Stimulated activated CD8-positive, alpha-beta memory T cell treated with anti-CD3 and anti-CD28 coated beads, Interleukin-7, amount 100 ng/mL, for 24 hours (primary cell): ENCODE data around the gene LMAN1L.

Experiments used
- DNase-seq: peaks from one replicate; pipeline ENCODE4 v3.0.0-alpha.2; 2020; ENCODE audit warnings: low read depth

Gene LMAN1L

GRCh38 chr15:74816624-74817369 is 4.2 kb downstream of the LMAN1L start:
- no peak for DNase-seq

DNA sequence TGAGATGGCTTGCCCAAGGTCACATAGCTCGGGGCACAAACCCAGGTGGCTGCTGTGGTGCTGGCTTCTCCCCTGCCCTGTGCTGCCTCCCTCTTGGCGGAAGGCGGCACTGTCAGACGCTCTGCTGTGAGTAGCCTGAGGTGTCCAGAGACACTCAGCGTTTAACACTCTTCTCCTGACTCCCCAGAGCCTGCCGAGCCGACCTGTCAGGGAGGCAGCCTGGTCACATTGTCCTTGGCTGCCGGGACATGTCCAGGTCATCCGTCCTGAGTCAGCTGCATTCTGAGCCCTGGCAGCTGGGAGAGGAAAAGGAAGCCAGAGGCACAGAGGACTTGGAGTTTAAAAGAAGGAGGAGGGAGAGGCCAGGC is 4.7 kb downstream of the LMAN1L start:
- no peak for DNase-seq

GRCh38 chr15:74820056-74820455 is 7.4 kb downstream of the LMAN1L start:
- DNase-seq = no peak

DNA sequence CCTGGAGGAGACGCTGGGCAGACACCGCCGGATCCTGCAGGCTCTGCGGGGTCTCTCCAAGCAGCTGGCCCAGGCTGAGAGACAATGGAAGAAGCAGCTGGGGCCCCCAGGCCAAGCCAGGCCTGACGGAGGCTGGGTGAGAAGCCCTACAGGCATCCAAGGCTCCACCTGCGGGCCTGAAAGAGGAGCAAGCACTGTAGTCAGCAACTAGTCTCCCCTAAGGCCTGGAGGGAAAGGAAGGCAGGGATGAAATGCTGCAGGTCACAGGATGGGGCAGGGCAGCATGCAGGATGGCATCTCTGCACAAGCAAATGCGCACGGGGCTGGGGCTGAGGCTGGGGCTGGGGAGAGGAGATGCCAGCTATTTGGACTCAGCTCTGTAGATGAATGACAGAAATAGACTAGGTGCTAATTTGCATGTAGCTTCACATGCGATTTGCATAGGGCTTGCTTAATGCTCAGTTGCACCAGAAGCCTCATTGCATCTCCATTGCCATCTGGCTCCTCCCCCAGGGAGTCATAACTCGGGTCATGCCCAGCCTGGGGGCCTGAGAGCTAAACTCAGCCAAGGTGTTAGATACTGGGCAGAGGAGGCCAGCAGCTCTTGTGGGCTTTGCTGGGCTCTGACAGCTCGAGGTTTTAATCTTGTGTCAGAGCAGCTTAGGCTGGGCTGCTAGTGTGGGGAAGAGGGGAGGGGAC is 8.6 kb downstream of the LMAN1L start:
- DNase-seq = no peak

GRCh38 chr15:74821790-74822158 is 9.1 kb downstream of the LMAN1L start:
- no peak for DNase-seq

- DNase-seq = no peak
Observed at GRCh38 chr15:74822233-74822632, 9.6 kb downstream of the LMAN1L start.

DNA sequence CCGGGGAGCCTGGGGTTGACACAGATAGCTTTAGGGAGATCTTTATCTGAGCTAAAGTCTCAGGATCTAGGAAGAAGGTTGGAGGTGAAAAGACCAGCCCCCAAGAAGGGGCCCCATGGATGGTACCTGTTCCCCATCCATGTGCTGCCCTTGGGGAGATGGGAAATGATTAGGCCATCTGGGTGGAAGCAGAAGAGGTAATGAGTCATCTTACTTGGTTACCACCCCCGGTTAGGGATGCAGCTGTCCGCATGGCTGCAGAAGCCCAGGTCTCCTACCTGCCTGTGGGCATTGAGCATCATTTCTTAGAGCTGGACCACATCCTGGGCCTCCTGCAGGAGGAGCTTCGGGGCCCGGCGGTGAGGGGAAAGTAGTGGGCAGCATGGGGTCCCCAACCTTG is 10.7 kb downstream of the LMAN1L start:
- DNase-seq = no peak

DNA sequence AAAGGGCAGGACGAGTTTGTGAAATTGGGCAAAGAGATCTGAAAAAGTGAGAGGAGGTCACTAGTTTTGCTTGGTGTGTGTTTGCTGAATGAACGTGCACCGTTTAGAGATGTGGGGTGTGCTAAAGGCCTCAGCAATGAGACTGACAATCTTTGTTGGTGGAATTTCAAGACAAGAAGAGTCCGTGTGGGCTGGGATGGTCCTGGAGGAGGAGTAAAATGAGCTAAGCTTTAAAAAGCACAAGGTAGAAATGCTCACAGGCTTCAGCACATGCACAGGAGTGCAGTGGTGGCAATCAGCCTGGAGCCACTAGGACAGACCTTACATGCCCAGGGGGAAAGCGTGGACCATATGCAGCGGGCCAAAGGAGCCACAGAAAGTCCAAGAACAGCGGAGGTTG is 12.3 kb downstream of the LMAN1L start:
- DNase-seq = no peak

GRCh38 chr15:74825866-74826265 is 13.2 kb downstream of the LMAN1L start:
- no peak for DNase-seq

- DNase-seq = no peak
Observed at GRCh38 chr15:74826364-74826819, 13.8 kb downstream of the LMAN1L start, which contains the start of gene CPLX3. CPLX3 (plus strand) TSS chr15:74826627; CDS start chr15:74826704, 77 bp downstream.

GRCh38 chr15:74826921-74827320 is 14.3 kb downstream of the LMAN1L start:
- DNase-seq = no peak

GRCh38 chr15:74827614-74828013 is 15.0 kb downstream of the LMAN1L start:
- no peak for DNase-seq

DNA sequence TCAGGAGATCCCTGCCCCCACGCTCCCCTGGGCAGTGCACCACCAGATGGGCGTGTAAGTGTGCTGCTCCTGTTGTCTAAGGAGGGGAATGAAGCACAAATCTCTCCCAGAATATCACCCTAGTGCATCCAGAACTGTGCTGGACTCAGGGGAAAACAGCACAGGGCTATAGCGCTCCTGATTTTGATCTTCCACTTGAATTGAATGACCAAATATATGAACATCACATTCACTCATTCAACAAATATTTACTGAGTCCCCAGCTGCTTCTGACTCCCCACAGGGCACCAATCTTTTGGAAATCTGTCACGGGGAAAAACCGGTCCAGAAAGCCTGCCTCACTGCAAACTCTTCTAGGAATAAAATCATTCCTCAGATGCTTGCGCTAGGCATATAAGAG is 16.2 kb downstream of the LMAN1L start:
- DNase-seq = no peak

DNA sequence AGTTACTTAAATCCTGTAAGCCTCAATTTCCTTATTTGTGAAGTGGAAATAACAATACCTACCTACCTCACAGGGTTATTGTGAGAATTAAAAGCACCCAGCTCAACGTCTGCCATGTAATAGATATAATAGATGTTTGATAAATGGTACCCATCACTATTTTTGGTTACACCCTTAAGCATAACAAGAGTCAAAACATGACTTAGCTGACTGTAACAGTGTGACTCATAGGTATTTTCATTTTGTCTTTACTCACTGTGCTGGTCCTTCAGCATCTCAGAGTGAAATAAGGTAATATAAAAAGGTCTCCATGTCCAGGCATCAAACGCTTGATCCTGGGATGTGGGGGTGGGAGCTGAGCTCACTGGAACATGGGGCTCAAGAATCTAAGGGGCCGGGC is 16.9 kb downstream of the LMAN1L start:
- DNase-seq = no peak

DNA sequence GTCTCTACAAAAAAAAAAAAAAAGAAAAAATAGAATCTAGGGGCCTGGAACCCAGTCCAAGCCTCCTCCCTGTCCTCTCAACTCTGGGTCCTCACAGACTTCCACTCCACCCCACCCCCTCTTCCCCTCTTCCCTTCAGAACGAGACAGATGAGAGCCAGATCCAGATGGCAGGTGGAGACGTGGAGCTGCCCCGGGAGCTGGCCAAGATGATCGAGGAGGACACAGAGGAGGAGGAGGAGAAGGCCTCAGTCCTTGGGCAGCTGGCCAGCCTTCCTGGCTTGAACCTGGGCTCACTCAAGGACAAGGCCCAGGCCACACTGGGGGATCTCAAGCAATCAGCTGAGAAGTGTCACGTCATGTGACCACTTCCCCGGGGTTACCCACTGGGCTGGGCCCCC is 17.4 kb downstream of the LMAN1L start:
- no peak for DNase-seq

DNA sequence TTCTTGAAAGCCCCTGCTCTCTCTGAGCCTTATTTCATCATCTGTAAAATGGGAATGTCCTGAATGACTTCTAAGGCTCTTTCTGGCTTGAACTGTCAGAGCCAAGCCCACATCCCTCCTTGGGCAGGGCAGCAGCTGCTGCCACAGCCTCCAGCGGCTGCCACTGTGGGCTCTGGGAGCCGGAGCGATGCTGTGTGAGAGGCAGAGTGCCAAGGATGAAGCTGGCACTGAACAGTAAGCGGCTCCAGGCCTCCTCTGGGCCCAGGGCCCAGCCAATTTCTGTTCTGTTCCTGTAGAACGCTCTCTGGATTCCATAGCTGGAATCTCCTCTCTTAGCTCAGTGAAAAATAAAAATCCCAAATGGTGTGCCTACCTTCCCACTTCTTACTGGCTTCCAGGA is 18.2 kb downstream of the LMAN1L start:
- DNase-seq = no peak

DNA sequence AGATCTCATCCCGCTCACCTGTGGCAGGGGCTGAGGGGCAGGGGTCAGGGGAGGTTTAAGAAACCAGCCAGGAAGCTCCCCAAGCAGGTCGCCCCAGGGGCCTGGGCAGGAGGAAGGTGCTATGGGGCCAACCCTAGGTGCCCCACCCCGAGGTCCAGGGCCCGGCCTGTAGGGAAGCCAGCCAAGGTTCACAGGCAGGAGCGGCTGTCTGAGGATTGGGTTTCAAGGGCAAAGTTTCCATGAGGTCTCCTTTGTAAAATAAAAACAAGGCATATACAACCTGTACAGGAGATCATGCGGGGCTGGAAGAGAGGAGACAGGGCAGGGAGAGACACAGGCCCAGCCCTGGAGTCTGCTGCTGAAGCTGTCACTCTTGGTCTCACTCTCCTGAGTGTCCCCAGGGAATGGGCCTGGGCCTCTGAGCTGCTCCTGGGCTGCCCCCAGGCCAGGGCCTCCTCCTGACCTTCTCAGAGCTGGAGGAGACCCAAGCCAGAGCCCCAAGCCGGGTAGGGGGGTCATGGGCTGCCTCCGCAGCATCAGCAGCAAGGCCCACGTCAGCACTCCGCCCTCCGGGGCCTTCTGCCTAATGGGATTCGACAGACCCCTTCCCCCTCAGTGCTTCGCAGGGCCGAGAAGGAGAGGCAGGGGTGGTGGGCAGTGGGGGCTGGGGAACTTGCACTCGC is 19.3 kb downstream of the LMAN1L start:
- DNase-seq = no peak

DNA sequence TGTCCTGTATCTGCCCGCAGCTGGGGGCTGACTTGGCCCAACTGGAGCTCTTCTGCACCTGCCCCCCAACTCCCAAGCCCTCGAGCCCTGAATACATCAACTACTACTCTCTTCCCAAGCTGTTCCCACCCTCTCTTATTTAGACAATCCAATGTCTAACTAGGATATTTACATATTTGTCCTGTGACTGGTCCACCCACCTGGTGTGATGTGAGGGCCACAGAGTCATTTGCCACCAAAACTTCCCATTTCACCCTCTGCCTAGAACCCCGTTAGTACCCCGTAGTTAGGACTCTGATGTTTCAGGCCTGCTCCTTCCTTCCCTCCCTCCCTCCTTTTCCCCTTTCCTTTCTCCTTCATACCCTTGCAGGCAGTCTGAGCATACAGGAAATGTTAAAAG is 20.2 kb downstream of the LMAN1L start:
- no peak for DNase-seq

- no peak for DNase-seq
Observed at GRCh38 chr15:74833376-74834107, 20.9 kb downstream of the LMAN1L start.

GRCh38 chr15:74835312-74835823 is 22.7 kb downstream of the LMAN1L start:
- DNase-seq = no peak

GRCh38 chr15:74836846-74837245 is 24.2 kb downstream of the LMAN1L start:
- no peak for DNase-seq

GRCh38 chr15:74837482-74838136 is 25.0 kb downstream of the LMAN1L start:
- no peak for DNase-seq
